ENCODE measurements around the gene TLE1. TPM values are rescaled to one million over a fixed set of nuclear protein-coding genes. Genes with fewer than 3 reads are reported as not detected.
"Not testable (repeated sequence)": the region's sequence is repeated elsewhere in the genome, so short reads cannot be mapped to it uniquely, and the experiment has no call there.

Gene TLE1
- polyA plus RNA-seq, 12 donors: 33.5 to 71.7 (median 57.7) TPM; not detected in 1

- DNase-seq: no peak
Observed at GRCh38 chr9:81601639-81602623, 87.4 kb downstream of the TLE1 start.

- DNase-seq: no peak
Observed at GRCh38 chr9:81600631-81601030, 88.7 kb downstream of the TLE1 start.

GRCh38 chr9:81599837-81600236, 89.5 kb downstream of the TLE1 start:
- no peak for DNase-seq

GRCh38 chr9:81598811-81599210, 90.5 kb downstream of the TLE1 start:
- no peak for DNase-seq

GRCh38 chr9:81598123-81598497, 91.2 kb downstream of the TLE1 start:
- DNase-seq: no peak

- no peak for DNase-seq
Observed at GRCh38 chr9:81597419-81598122, 91.8 kb downstream of the TLE1 start.

GRCh38 chr9:81596679-81597418, 92.5 kb downstream of the TLE1 start:
- DNase-seq: no peak

- DNase-seq: no peak
Observed at GRCh38 chr9:81595887-81596543, 93.3 kb downstream of the TLE1 start.

GRCh38 chr9:81595293-81595692, 94.1 kb downstream of the TLE1 start:
- not testable (repeated sequence) for DNase-seq

GRCh38 chr9:81594415-81594814, 94.9 kb downstream of the TLE1 start:
- DNase-seq: no peak

GRCh38 chr9:81592887-81593266, 96.5 kb downstream of the TLE1 start:
- peak; percentile 31 for DNase-seq

GRCh38 chr9:81591791-81592190, 97.6 kb downstream of the TLE1 start:
- DNase-seq: no peak

GRCh38 chr9:81590688-81591087, 98.7 kb downstream of the TLE1 start:
- DNase-seq: no peak

GRCh38 chr9:81589819-81590218, 99.5 kb downstream of the TLE1 start:
- DNase-seq: no peak

GRCh38 chr9:81589392-81589791, 100.0 kb downstream of the TLE1 start:
- DNase-seq: no peak

GRCh38 chr9:81588148-81588871, 101.0 kb downstream of the TLE1 start:
- no peak for DNase-seq

GRCh38 chr9:81586786-81587185, 102.6 kb downstream of the TLE1 start:
- DNase-seq: no peak

- no peak for DNase-seq
Observed at GRCh38 chr9:81585191-81585763, 104.1 kb downstream of the TLE1 start.

GRCh38 chr9:81584099-81584498, 105.2 kb downstream of the TLE1 start:
- no peak for DNase-seq

GRCh38 chr9:81581986-81582385, 107.4 kb downstream of the TLE1 start:
- DNase-seq: no peak

- DNase-seq: no peak
Observed at GRCh38 chr9:81579381-81579780, 110.0 kb downstream of the TLE1 start.

All from muscle of arm (tissue), 12 donors.